Ovary (tissue), 3 donors: ENCODE data around the gene LRRC27.

Source experiments
- CTCF ChIP-seq, 3 donors: fragments of 450-650 bp in 2 of 3; fragments of 200-600 bp in 1 of 3; IDR thresholded peaks; one replicate each; pipeline versions ENCODE4 v1.5.1 to v1.8.0; 2016 to 2022; ENCODE audit warnings: antibody characterized with exemption in 3 of 3, mild to moderate bottlenecking in 1 of 3
- POLR2A ChIP-seq: fragments of 450-650 bp; IDR thresholded peaks from one replicate; pipeline ENCODE4 v1.6.1; 2017; ENCODE audit warnings: antibody characterized with exemption, mild to moderate bottlenecking, moderate library complexity
- donor health status: DM: no; HTN: no; CAD: no.

- no peak for TF ChIP-seq CTCF (IDR thresholded peaks at IDR 0.05)
- no peak for TF ChIP-seq POLR2A
Measured at GRCh38 chr10:132400041-132400546, 68.1 kb downstream of the LRRC27 start.
